GM21786 (cell line): ENCODE results near the gene NES.

ENCODE experiments used
- ATAC-seq: cut with Tn5 transposase; IDR thresholded peaks from one replicate; pipeline ENCODE4 v1.9.1; 2021; ENCODE audit not compliant: unreplicated experiment

Gene NES

GRCh38 chr1:156665539-156665938, 11.7 kb downstream of the NES start:
- ATAC-seq, result no peak

GRCh38 chr1:156664767-156665411, 12.3 kb downstream of the NES start:
- ATAC-seq, result no peak

GRCh38 chr1:156664046-156664766, 13.0 kb downstream of the NES start:
- ATAC-seq, result no peak

GRCh38 chr1:156663178-156663577, 14.0 kb downstream of the NES start:
- ATAC-seq, result no peak

GRCh38 chr1:156662800-156663055, 14.5 kb downstream of the NES start:
- ATAC-seq, result no peak

GRCh38 chr1:156662005-156662799, 15.0 kb downstream of the NES start:
- ATAC-seq, result no peak

GRCh38 chr1:156660752-156661112, 16.5 kb downstream of the NES start:
- ATAC-seq, result no peak

- peak; percentile 48 for ATAC-seq
Observed at GRCh38 chr1:156659988-156660751, 17.0 kb downstream of the NES start.

- no peak for ATAC-seq
Observed at GRCh38 chr1:156659661-156659987, 17.6 kb downstream of the NES start.

GRCh38 chr1:156658945-156659574, 18.1 kb downstream of the NES start:
- no peak for ATAC-seq

GRCh38 chr1:156658496-156658895, 18.7 kb downstream of the NES start:
- ATAC-seq, result no peak

GRCh38 chr1:156657741-156658319, 19.4 kb downstream of the NES start:
- ATAC-seq, result no peak

GRCh38 chr1:156656806-156657740, 20.1 kb downstream of the NES start:
- no peak for ATAC-seq

- no peak for ATAC-seq
Observed at GRCh38 chr1:156655904-156656516, 21.2 kb downstream of the NES start.

GRCh38 chr1:156655151-156655903, 21.9 kb downstream of the NES start:
- no peak for ATAC-seq

GRCh38 chr1:156654700-156655099, 22.5 kb downstream of the NES start:
- no peak for ATAC-seq

GRCh38 chr1:156652992-156653355, 24.2 kb downstream of the NES start:
- ATAC-seq, result no peak

GRCh38 chr1:156652131-156652991, 24.8 kb downstream of the NES start:
- ATAC-seq, result no peak
